ENCODE measurements around the gene XIRP1. TPM values are rescaled to one million over a fixed set of nuclear protein-coding genes. Genes with fewer than 3 reads are reported as not detected.

Gene XIRP1
- total RNA-seq, 4 donors from 2014 or later, result 0.06 to 0.07 TPM; not detected in 2

GRCh38 chr3:39216176-39216790 lies 23.9 kb upstream of the XIRP1 start:
- Histone ChIP-seq H3K4me3 (no peak overlapping the region), H3K27me3 (no peaks in the 10 kb centered on the region), H3K9me3 (no peaks in the 10 kb centered on the region), H3K36me3 (no peaks in the 10 kb centered on the region), H3K4me1 (no peaks in the 10 kb centered on the region), H3K27ac (no peak overlapping the region)
- DNase-seq, result no peak
- intact Hi-C loops (cut with DNase I; ENCODE audit: low total_unique reads), result no loop called here
- TF ChIP-seq CTCF (IDR thresholded peaks at IDR 0.05) (no peak), POLR2A (IDR thresholded peaks at IDR 0.05) (no peak)

DNA sequence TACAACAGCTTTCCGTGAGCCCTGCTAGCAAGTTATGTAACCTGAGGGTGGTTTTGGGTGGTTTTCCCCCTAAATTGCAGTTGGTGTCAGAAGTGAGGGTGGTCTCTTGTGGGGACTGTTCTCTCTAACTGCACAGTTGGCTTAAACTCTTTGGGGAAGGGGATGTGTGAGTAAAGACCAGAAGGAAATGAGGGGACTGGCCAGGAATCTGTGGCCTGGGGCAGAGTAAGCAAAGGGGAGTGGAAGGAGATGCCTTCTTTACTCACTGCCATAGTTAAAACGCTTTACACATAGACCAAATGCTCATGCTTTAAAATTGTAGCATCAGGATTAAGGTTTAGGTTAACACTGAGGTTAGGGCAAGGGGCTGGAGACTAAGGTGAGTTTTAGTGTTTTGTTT lies 21.2 kb upstream of the XIRP1 start:
- no peaks in the 10 kb centered on the region for H3K4me1 ChIP-seq
- H3K27ac ChIP-seq, result no peak overlapping the region
- no peak overlapping the region for H3K4me3 ChIP-seq
- H3K36me3 ChIP-seq, result no peaks in the 10 kb centered on the region
- no peak for DNase-seq
- H3K9me3 ChIP-seq, result no peaks in the 10 kb centered on the region
- intact Hi-C loops (cut with DNase I; ENCODE audit: low total_unique reads), result no loop called here
- TF ChIP-seq CTCF (IDR thresholded peaks at IDR 0.05) (no peak), POLR2A (IDR thresholded peaks at IDR 0.05) (no peak)
- no peaks in the 10 kb centered on the region for H3K27me3 ChIP-seq

- Histone ChIP-seq H3K27me3 (no peaks in the 10 kb centered on the region), H3K36me3 (no peaks in the 10 kb centered on the region), H3K9me3 (no peaks in the 10 kb centered on the region), H3K27ac (no peak overlapping the region), H3K4me3 (no peak overlapping the region), H3K4me1 (no peaks in the 10 kb centered on the region)
- intact Hi-C loops (cut with DNase I; ENCODE audit: low total_unique reads), result no loop called here
- DNase-seq, result no peak
- TF ChIP-seq CTCF (IDR thresholded peaks at IDR 0.05), result no peak
- no peak for TF ChIP-seq POLR2A (IDR thresholded peaks at IDR 0.05)
Measured at GRCh38 chr3:39212665-39213064, 20.3 kb upstream of the XIRP1 start.

DNA sequence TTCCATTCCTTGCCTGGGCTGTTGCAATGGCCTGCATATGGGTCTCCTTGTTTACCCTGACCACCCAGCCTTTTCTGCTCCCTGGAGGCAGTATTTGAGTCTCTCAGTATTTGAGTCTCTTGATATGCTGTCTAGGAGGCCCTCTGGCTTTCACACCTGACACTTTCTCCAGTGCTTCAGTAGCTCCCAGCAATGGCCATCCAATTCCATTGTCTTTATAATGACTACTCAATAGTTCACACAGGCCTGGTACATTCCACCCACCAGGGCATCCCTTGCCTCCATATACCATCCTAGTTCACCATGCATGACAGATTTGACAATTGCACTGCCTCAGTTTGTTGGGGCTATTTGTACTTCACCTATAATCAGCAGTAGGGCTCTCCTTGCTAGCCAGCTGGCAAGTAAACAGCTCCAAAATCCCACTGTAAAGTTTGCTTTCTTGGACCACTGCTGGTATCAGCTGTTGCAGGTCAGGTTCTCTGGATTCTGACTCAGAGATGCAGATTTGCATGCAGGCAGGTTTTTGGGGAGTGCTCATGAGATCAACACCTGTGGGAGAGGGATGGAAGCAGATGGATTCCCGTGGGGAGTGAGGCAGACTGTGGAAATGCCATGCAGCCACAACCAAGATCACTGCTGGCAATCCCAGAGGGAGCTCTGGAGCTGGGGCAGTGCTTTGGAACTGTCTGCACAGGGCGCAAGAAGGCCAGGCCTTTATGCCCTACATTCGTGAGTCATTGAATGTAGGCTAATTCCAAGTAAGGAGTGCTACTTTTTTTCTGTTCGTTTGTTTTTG lies 19.1 kb upstream of the XIRP1 start:
- no peaks in the 10 kb centered on the region for H3K4me1 ChIP-seq
- no peak overlapping the region for H3K27ac ChIP-seq
- TF ChIP-seq POLR2A (IDR thresholded peaks at IDR 0.05), result no peak
- TF ChIP-seq CTCF (IDR thresholded peaks at IDR 0.05), result no peak
- no peak overlapping the region for H3K4me3 ChIP-seq
- no peaks in the 10 kb centered on the region for H3K9me3 ChIP-seq
- no peaks in the 10 kb centered on the region for H3K27me3 ChIP-seq
- DNase-seq, result no peak
- no peaks in the 10 kb centered on the region for H3K36me3 ChIP-seq
- intact Hi-C loops (cut with DNase I; ENCODE audit: low total_unique reads), result no loop called here

DNA sequence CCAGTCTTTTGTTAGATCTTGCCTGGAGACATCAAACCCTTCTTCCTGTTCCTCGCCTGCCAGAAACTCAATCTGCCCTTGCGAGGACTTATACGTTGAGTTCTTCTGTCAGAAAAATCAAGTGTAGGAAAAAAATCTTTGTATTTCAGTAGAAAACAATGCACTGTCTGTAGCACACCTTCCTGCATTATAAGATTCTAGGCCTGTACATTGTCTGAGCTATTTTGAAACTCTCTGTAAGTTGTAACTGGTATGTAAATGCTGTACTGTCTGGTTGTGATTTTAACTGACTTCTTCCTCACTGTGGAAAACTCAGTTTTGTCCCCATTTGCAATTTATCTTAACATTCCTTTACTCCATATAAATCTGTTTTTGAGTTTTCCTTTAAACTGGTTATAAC lies 17.7 kb upstream of the XIRP1 start:
- no peak for DNase-seq
- no peaks in the 10 kb centered on the region for H3K4me1 ChIP-seq
- H3K36me3 ChIP-seq, result no peaks in the 10 kb centered on the region
- no peak overlapping the region for H3K4me3 ChIP-seq
- H3K9me3 ChIP-seq, result no peaks in the 10 kb centered on the region
- H3K27ac ChIP-seq, result no peak overlapping the region
- no peak for TF ChIP-seq CTCF (IDR thresholded peaks at IDR 0.05)
- no peak for TF ChIP-seq POLR2A (IDR thresholded peaks at IDR 0.05)
- intact Hi-C loops (cut with DNase I; ENCODE audit: low total_unique reads), result no loop called here
- no peaks in the 10 kb centered on the region for H3K27me3 ChIP-seq

All from uterus (tissue), 4 donors.